ENCODE data around the gene TBC1D10A. TPM values are rescaled to one million over a fixed set of nuclear protein-coding genes. Genes with fewer than 3 reads are reported as not detected.

TBC1D10A gene
- total RNA-seq, 4 donors from 2014 or later: 28.4 to 44.7 (median 35.9) TPM

- Histone ChIP-seq H3K4me1 (peaks cover 98 to 100% of the 10 kb centered on the region in 2 donors), H3K4me3 (replicated peaks in 1 of 3) (no peak overlapping the region), H3K36me3 (no peaks in the 10 kb centered on the region), H3K9me3 (no peaks in the 10 kb centered on the region), H3K27ac (peak overlapping the region; percentile 84 to 88 (median 87)), H3K27me3 (no peaks in the 10 kb centered on the region)
- TF ChIP-seq CTCF (IDR thresholded peaks at IDR 0.05) (no peak), POLR2A (IDR thresholded peaks at IDR 0.05) (no peak)
- 90 to 92% methylated on average over 1 of the region's 1 CpG for WGBS, 2 donors
- intact Hi-C loops (cut with DNase I): no loop called here
- DNase-seq: no peak
Observed at GRCh38 chr22:30306627-30307011, 20.1 kb downstream of the TBC1D10A start.

GRCh38 chr22:30305906-30306626 lies 20.7 kb downstream of the TBC1D10A start:
- Histone ChIP-seq H3K4me3 (replicated peaks in 1 of 3) (no peak overlapping the region), H3K9me3 (no peaks in the 10 kb centered on the region), H3K27me3 (no peaks in the 10 kb centered on the region), H3K27ac (peak overlapping the region; percentile 84 to 88 (median 87)), H3K4me1 (peaks cover 100% of the 10 kb centered on the region in 2 donors), H3K36me3 (no peaks in the 10 kb centered on the region)
- intact Hi-C loops (cut with DNase I): no loop called here
- no peak for DNase-seq
- 61 to 63% methylated on average over 3 of the region's 3 CpGs for WGBS, 2 donors
- TF ChIP-seq POLR2A (IDR thresholded peaks at IDR 0.05) (no peak), CTCF (IDR thresholded peaks at IDR 0.05) (no peak)

- DNase-seq: peak; percentile 46
- Histone ChIP-seq H3K4me3 (replicated peaks in 1 of 3) (no peak overlapping the region), H3K36me3 (peaks cover 0 to under 1% of the 10 kb centered on the region in 2 donors), H3K4me1 (peaks cover 97 to 100% of the 10 kb centered on the region in 2 donors), H3K27me3 (no peaks in the 10 kb centered on the region), H3K27ac (peak overlapping the region; percentile 84 to 88 (median 87)), H3K9me3 (no peaks in the 10 kb centered on the region)
- intact Hi-C loops (cut with DNase I): no loop called here
- 24 to 26% methylated on average over 4 of the region's 4 CpGs for WGBS, 2 donors
- TF ChIP-seq POLR2A (IDR thresholded peaks at IDR 0.05): peak in 1 of 2 donors; percentile 16
- no peak for TF ChIP-seq CTCF (IDR thresholded peaks at IDR 0.05)
Observed at GRCh38 chr22:30305519-30305905, 21.2 kb downstream of the TBC1D10A start.

- no peak overlapping the region for H3K4me3 ChIP-seq (replicated peaks in 1 of 3)
- H3K9me3 ChIP-seq: no peaks in the 10 kb centered on the region
- peaks cover 90 to 100% of the 10 kb centered on the region in 2 donors for H3K4me1 ChIP-seq
- no peaks in the 10 kb centered on the region for H3K27me3 ChIP-seq
- H3K36me3 ChIP-seq: peaks cover 0 to 2% of the 10 kb centered on the region in 2 donors
- H3K27ac ChIP-seq: peak overlapping the region; percentile 84 to 88 (median 87)
- TF ChIP-seq CTCF (IDR thresholded peaks at IDR 0.05): no peak
- no peak for TF ChIP-seq POLR2A (IDR thresholded peaks at IDR 0.05)
- 22 to 27% methylated on average over 4 to 7 of the region's 7 CpGs for WGBS, 2 donors
- intact Hi-C loops (cut with DNase I): no loop called here
- peak; percentile 76 to 81 for DNase-seq
Observed at GRCh38 chr22:30304495-30305244, 22.1 kb downstream of the TBC1D10A start.

GRCh38 chr22:30302810-30303138 lies 24.0 kb downstream of the TBC1D10A start:
- no peak for DNase-seq
- WGBS, 2 donors: 51 to 62% methylated on average over 5 of the region's 5 CpGs
- no peaks in the 10 kb centered on the region for H3K27me3 ChIP-seq
- no peak for TF ChIP-seq CTCF (IDR thresholded peaks at IDR 0.05)
- H3K4me3 ChIP-seq (replicated peaks in 1 of 3): no peak overlapping the region
- H3K4me1 ChIP-seq: peaks cover 86 to 100% of the 10 kb centered on the region in 2 donors
- H3K9me3 ChIP-seq: no peaks in the 10 kb centered on the region
- peak overlapping the region; percentile 75 to 87 (median 84) for H3K27ac ChIP-seq
- intact Hi-C loops (cut with DNase I): no loop called here
- peaks cover 0 to 2% of the 10 kb centered on the region in 2 donors for H3K36me3 ChIP-seq
